NB4 (cell line): ENCODE measurements around the gene MTHFR.

Experiments used
- CTCF ChIP-seq: IDR thresholded peaks from one replicate; pipeline ENCODE4 v1.5.1; 2012; ENCODE audit warnings: low read depth, low read length
- MAX ChIP-seq: IDR thresholded peaks from 2 replicates; pipeline ENCODE4 v1.6.1; 2011; ENCODE audit warnings: low read depth, low read length
- POLR2A ChIP-seq: IDR thresholded peaks from 2 replicates; pipeline ENCODE4 v1.6.1; 2011; ENCODE audit warnings: mild to moderate bottlenecking; ENCODE audit not compliant: insufficient read length; ENCODE audit errors: extremely low read depth

GRCh38 chr1:11764519-11764918, 41.2 kb downstream of the MTHFR start:
- TF ChIP-seq CTCF = no peak
- no peak for TF ChIP-seq POLR2A
- no peak for TF ChIP-seq MAX
